IMR-90 (cell line): ENCODE results near the gene HIKESHI. TPM values are rescaled to one million over a fixed set of nuclear protein-coding genes. Genes with fewer than 3 reads are reported as not detected.

Source experiments
- ATAC-seq: fragments of 200-7000 bp; cut with Tn5 transposase; 2 replicates; pipeline ENCODE4 v1.9.1; 2020; ENCODE audit warnings: low read depth, mild to moderate bottlenecking, moderate library complexity
- BruUV-seq: library from RNA; stranded (reverse); fragments of 400-500 nt; replicated peaks from 2 replicates; lab custom pipeline; 2021; lab: Mats Ljungman, UMichigan
- CTCF ChIA-PET: fragments of 300-600 bp; formaldehyde crosslinking; extraction: SDS; loops from one replicate; lab custom pipeline; 2021; ENCODE audit warnings: antibody characterized with exemption; lab: Yijun Ruan, JAX
- POLR2A ChIA-PET: fragments of 300-600 bp; sonication (Branson Sonifier 250); formaldehyde crosslinking; loops from one replicate; lab custom pipeline; 2022; ENCODE audit warnings: antibody characterized with exemption; ENCODE audit not compliant: unreplicated experiment; lab: Charles Lee
- DNase-seq: peaks from one replicate; pipeline ENCODE4 v3.0.0; 2013
- H2AFZ ChIP-seq: replicated peaks from 2 replicates; pipeline ENCODE3; 2013; ENCODE audit warnings: low read length, mild to moderate bottlenecking; ENCODE audit not compliant: poor library complexity
- H2AK5ac ChIP-seq: 2 replicates; pipeline ENCODE4 v1.6.1; 2013; ENCODE audit warnings: low read depth, low read length, inconsistent platforms
- H2AK9ac ChIP-seq: replicated peaks from 2 replicates; pipeline ENCODE3; 2013; ENCODE audit warnings: mild to moderate bottlenecking, low read depth, low read length, moderate library complexity; ENCODE audit not compliant: poor library complexity
- H2BK120ac ChIP-seq: 2 replicates; pipeline ENCODE4 v1.6.1; 2013; ENCODE audit warnings: low read depth, low read length, inconsistent platforms
- H2BK15ac ChIP-seq: 3 replicates; pipeline ENCODE4 v1.6.1; 2013; ENCODE audit warnings: low read depth, low read length, inconsistent platforms
- H2BK20ac ChIP-seq: 2 replicates; pipeline ENCODE4 v1.6.1; 2013; ENCODE audit warnings: low read depth, mild to moderate bottlenecking, inconsistent platforms, low read length, moderate library complexity
- H2BK5ac ChIP-seq: 2 replicates; pipeline ENCODE4 v1.6.1; 2013; ENCODE audit warnings: mild to moderate bottlenecking, low read depth, low read length, inconsistent platforms; ENCODE audit not compliant: poor library complexity, severe bottlenecking
- H3K14ac ChIP-seq: replicated peaks from 2 replicates; pipeline ENCODE4 v1.6.1; 2013; ENCODE audit warnings: low read depth, low read length, inconsistent platforms
- H3K18ac ChIP-seq: 2 replicates; pipeline ENCODE4 v1.6.1; 2013; ENCODE audit warnings: low read depth, low read length, control low read depth
- H3K23ac ChIP-seq: 2 replicates; pipeline ENCODE4 v1.6.1; 2013; ENCODE audit warnings: low read depth, low read length, inconsistent platforms
- H3K27ac ChIP-seq: 2 replicates; pipeline ENCODE4 v1.5.1; 2013; ENCODE audit warnings: mild to moderate bottlenecking, control low read depth, low read length; ENCODE audit not compliant: insufficient read depth
- H3K27me3 ChIP-seq: 2 replicates; pipeline ENCODE4 v1.6.1; 2013; ENCODE audit warnings: low read length; ENCODE audit not compliant: control insufficient read depth, insufficient read depth
- H3K36me3 ChIP-seq: 2 replicates; pipeline ENCODE4 v1.6.1; 2013; ENCODE audit warnings: low read length, mixed read lengths; ENCODE audit not compliant: control insufficient read depth, insufficient read depth
- H3K4ac ChIP-seq: 2 replicates; pipeline ENCODE4 v1.6.1; 2013; ENCODE audit warnings: low read depth, low read length, inconsistent platforms
- H3K4me1 ChIP-seq: 2 replicates; pipeline ENCODE4 v1.6.1; 2013; ENCODE audit warnings: low read length, mixed read lengths; ENCODE audit not compliant: control insufficient read depth, insufficient read depth
- H3K4me2 ChIP-seq: 2 replicates; pipeline ENCODE4 v1.6.1; 2013; ENCODE audit warnings: low read depth, mild to moderate bottlenecking, control low read depth, low read length, moderate library complexity
- H3K4me3 ChIP-seq: 2 replicates; pipeline ENCODE4 v1.5.1; 2013; ENCODE audit warnings: low read depth, mild to moderate bottlenecking, control low read depth, low read length, moderate library complexity; ENCODE audit not compliant: insufficient read depth
- H3K56ac ChIP-seq: 2 replicates; pipeline ENCODE4 v1.6.1; 2013; ENCODE audit warnings: low read length, inconsistent platforms; ENCODE audit not compliant: insufficient read depth; ENCODE audit errors: extremely low read depth
- H3K79me1 ChIP-seq, 2 experiments: 2 replicates each; pipeline ENCODE4 v1.6.1; 2013; ENCODE audit warnings: low read length in 2 of 2, inconsistent platforms in 1 of 2, low read depth in 1 of 2
- H3K9ac ChIP-seq: 2 replicates; pipeline ENCODE4 v1.6.1; 2013; ENCODE audit warnings: low read depth, low read length, control low read depth
- H3K9me1 ChIP-seq: 2 replicates; pipeline ENCODE4 v1.6.1; 2013; ENCODE audit warnings: low read length, inconsistent platforms; ENCODE audit not compliant: insufficient read depth
- H3K9me3 ChIP-seq: 2 replicates; pipeline ENCODE4 v1.6.1; 2013; ENCODE audit warnings: low read length; ENCODE audit not compliant: control insufficient read depth, insufficient read depth
- H4K20me1 ChIP-seq: 2 replicates; pipeline ENCODE4 v1.6.1; 2013; ENCODE audit warnings: low read length, inconsistent platforms; ENCODE audit not compliant: insufficient read depth
- H4K5ac ChIP-seq: 2 replicates; pipeline ENCODE4 v1.6.1; 2013; ENCODE audit warnings: mild to moderate bottlenecking, low read depth, low read length, control low read depth
- H4K8ac ChIP-seq, 2 experiments: 2 replicates each; pipeline ENCODE4 v1.6.1; 2013; ENCODE audit warnings: low read depth in 2 of 2, low read length in 2 of 2, control low read depth in 1 of 2, inconsistent platforms in 1 of 2
- H4K91ac ChIP-seq: 2 replicates; pipeline ENCODE4 v1.6.1; 2013; ENCODE audit warnings: low read depth, low read length, inconsistent platforms; ENCODE audit not compliant: insufficient read depth
- MAFK ChIP-seq: IDR thresholded peaks from 2 replicates; pipeline ENCODE4 v1.6.1; 2012; ENCODE audit warnings: low read depth, low read length, improper control_type of control experiment
- NFE2L2 ChIP-seq: fragments of 150-350 bp; IDR thresholded peaks from 2 replicates; pipeline ENCODE4 v1.6.1; 2016; ENCODE audit warnings: low read depth, mild to moderate bottlenecking, low read length
- dilution Hi-C: fragments of 300-500 bp; cut with HindIII; formaldehyde crosslinking; loops from one replicate; pipeline ENCODE4 v1.14.3; 2018; ENCODE audit warnings: low sequenced_read_pairs; ENCODE audit not compliant: unreplicated experiment
- in situ Hi-C: fragments of 300-500 bp; cut with MboI; formaldehyde crosslinking; loops from 3 replicates; pipeline ENCODE4 v1.14.3; 2019; ENCODE audit warnings: low sequenced_read_pairs, inconsistent platforms, mixed read lengths
- intact Hi-C: fragments of 100-400 bp; cut with micrococcal nuclease; formaldehyde crosslinking; loops from 2 replicates; pipeline ENCODE4 v1.10.0; 2022
- polyA plus RNA-seq, 3 experiments: library from polyadenylated mRNA; depleted of rRNA; stranded (reverse); fragments of >200 nt; gene quantifications; 2 replicates each; pipeline ENCODE4 v1.2.3, GENCODE V29; 2012; ENCODE audit warnings: low replicate concordance in 1 of 3
- total RNA-seq: library from RNA; depleted of rRNA; stranded (reverse); fragments of >200 nt; gene quantifications from 2 replicates; pipeline ENCODE4 v1.2.3, GENCODE V29; 2012
- TF ChIP-seq, protein P1 (sequence below): fragments of 150-350 bp; IDR thresholded peaks from 2 replicates; pipeline ENCODE4 v1.6.1; 2017; ENCODE audit warnings: mild to moderate bottlenecking, antibody characterized with exemption, low read length, low read depth

The HIKESHI gene
- total and polyA plus RNA-seq, 2 of the 4 experiments (the other 2 are of a cell fraction), result 49.4 to 73.5 TPM

DNA sequence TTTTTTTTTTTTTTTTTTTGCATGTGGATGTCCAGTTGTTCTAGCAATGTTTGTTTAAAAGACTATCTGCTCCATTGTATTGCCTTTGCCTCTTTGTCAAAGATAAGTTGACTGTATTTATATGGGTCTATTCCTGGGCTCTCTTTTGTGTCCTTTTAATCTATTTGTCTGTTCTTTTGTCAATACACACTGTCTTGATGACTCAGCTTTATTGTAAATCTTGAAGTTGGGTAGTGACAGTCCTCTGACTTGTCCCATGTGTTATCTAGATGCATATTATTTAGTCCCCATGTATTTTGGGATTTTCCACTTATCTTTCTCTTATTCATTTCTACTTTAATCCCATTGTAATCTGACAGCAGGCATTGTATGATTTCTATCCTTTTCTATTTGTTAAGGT lies 75.9 kb downstream of the HIKESHI start:
- in situ Hi-C loops (no loop called here), dilution Hi-C loops (no loop called here), intact Hi-C loops (no loop called here)
- Histone ChIP-seq H3K23ac (no peak overlapping the region), H3K56ac (no peak overlapping the region), H3K18ac (no peak overlapping the region), H4K8ac (no peak overlapping the region), H2AK9ac (no peak overlapping the region), H3K9me3 (no peaks in the 10 kb centered on the region), H4K91ac (no peak overlapping the region), H4K5ac (no peak overlapping the region), H2AK5ac (no peak overlapping the region), H3K27ac (no peak overlapping the region), H3K9ac (no peak overlapping the region), H3K4me2 (no peak overlapping the region), H3K36me3 (no peaks in the 10 kb centered on the region), H3K79me1 (no peaks in the 10 kb centered on the region), H2BK5ac (no peak overlapping the region), H3K27me3 (no peaks in the 10 kb centered on the region), H3K4ac (no peak overlapping the region), H3K4me1 (peaks cover 2% of the 10 kb centered on the region; the same call in 1 of the 2 replicates), H2BK20ac (no peak overlapping the region), H2AFZ (no peak overlapping the region), H3K14ac (no peak overlapping the region), H4K20me1 (no peaks in the 10 kb centered on the region), H2BK15ac (no peak overlapping the region), H3K4me3 (no peak overlapping the region), H2BK120ac (no peak overlapping the region), H3K9me1 (no peaks in the 10 kb centered on the region)
- no TSS peak for BruUV-seq
- ChIA-PET POLR2A (no interaction called here), CTCF (no interaction called here)
- TF ChIP-seq, protein P1, sequence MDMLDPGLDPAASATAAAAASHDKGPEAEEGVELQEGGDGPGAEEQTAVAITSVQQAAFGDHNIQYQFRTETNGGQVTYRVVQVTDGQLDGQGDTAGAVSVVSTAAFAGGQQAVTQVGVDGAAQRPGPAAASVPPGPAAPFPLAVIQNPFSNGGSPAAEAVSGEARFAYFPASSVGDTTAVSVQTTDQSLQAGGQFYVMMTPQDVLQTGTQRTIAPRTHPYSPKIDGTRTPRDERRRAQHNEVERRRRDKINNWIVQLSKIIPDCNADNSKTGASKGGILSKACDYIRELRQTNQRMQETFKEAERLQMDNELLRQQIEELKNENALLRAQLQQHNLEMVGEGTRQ, result no peak
- TF ChIP-seq MAFK, result peak; percentile 83
- peak; percentile 31; the same call in 1 of the 2 replicates for TF ChIP-seq NFE2L2
- no peak for ATAC-seq
- no peak for DNase-seq
